Head of caudate nucleus (tissue), 42 donors: ENCODE measurements around the gene CREB5.

Experiments
- DNase-seq, 42 donors: peaks; one replicate each; pipeline versions ENCODE4 v3.0.0 to v3.0.0-alpha.2; 2020 to 2021; ENCODE audit warnings: mixed read lengths in 7 of 42
- intact Hi-C: fragments of 100-400 bp; cut with DNase I; formaldehyde crosslinking; loops from one replicate; pipeline ENCODE4 v1.15.0; 2022

Gene CREB5

DNA sequence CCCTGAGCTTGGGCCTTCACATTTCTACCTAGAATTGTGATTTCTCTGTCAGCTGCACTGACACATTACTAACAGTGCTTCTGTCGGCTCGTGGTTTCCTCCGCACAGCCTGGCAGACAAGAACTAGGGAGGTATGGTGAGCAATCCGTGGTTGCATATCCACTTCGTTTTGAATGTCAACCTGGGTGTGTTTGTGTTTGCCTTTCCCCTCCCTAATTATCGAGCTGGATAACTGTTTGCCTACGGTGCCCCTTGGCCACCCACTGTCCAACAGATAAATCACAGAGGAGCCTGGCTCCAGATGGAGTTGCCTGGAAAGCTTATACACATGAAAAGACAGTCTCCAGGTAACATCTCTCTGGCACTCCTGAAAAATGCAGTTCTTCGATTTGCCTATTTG is 317.0 kb downstream of the CREB5 start:
- intact Hi-C loops: no loop called here
- DNase-seq: no peak

DNA sequence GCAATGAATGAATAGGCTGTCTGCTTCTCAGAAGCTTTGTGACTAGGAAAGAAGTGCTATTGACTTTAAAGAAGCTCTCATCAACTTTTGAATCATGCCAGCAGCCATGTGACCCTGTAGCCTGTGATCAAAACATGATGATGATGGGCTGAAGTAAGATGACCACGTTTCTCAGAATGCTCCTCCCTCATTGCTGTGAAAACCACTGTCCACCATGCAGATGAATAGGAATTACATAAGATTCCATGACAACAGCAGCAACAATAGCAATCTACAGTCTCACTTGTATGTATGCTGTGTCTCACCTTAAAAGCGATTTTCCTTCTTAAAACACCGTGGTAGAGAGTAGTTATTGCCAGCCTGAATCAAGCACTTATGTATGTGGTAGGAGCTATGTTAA is 317.4 kb downstream of the CREB5 start:
- intact Hi-C loops: no loop called here
- no peak for DNase-seq

DNA sequence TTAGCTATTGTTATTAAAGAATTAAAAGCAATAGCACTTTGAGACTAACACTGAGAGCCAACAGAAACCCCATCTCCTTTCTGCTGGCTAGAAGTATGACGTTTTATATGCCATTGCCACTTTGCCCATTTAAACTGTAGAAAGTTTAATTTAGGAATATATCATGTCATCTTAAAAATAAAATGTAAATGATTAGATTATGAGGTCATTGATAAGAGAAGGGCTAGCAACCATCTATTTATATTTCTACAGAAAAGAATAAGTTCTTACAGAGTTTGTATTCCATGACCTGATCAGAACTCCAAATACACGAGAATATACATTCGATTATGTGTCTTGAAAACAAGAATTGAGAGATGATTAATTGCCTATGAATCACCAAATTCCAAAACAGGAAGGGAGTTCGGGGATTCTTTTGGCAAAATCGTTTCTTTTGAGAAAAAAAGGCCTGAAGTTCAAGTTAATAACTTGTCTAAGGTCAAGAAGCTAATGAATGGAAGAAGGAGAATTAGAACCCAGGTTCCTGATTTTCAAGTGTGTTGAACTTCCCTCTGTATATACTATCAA is 318.9 kb downstream of the CREB5 start:
- DNase-seq: no peak
- intact Hi-C loops: no loop called here

- intact Hi-C loops: no loop called here
- peak in 1 of 42 donors; percentile 26 for DNase-seq
Observed at GRCh38 chr7:28732071-28732869, 320.0 kb downstream of the CREB5 start.

GRCh38 chr7:28733035-28733434 is 320.7 kb downstream of the CREB5 start:
- intact Hi-C loops: no loop called here
- DNase-seq: no peak

- intact Hi-C loops: no loop called here
- peak in 1 of 42 donors; percentile 33 for DNase-seq
Observed at GRCh38 chr7:28738412-28738811, 326.1 kb downstream of the CREB5 start.

GRCh38 chr7:28739128-28739527 is 326.8 kb downstream of the CREB5 start:
- peak in 1 of 42 donors; percentile 5 for DNase-seq
- intact Hi-C loops: no loop called here

GRCh38 chr7:28739826-28740225 is 327.5 kb downstream of the CREB5 start:
- intact Hi-C loops: no loop called here
- peak in 3 of 42 donors; percentile 41 to 72 (median 44) for DNase-seq

DNA sequence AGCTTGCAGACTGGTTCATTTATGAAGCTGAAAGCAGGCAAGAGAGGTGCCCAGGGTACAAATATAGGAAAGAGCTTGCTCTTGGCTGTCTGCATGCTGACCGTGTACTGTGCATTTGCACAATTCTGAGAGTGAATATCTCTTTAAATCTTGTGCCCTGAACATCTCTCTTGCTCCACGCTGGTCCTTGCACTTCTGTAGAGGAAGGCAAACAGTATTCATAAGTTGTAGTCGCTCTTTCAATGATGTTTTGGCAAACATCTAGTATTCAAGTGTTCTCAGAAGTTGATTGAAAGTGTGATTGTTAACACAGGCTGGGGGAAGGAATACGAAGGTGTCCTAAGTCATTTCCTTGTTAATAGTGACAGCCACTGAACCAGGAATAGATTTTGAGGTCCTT is 332.6 kb downstream of the CREB5 start:
- DNase-seq: no peak
- intact Hi-C loops: no loop called here

DNA sequence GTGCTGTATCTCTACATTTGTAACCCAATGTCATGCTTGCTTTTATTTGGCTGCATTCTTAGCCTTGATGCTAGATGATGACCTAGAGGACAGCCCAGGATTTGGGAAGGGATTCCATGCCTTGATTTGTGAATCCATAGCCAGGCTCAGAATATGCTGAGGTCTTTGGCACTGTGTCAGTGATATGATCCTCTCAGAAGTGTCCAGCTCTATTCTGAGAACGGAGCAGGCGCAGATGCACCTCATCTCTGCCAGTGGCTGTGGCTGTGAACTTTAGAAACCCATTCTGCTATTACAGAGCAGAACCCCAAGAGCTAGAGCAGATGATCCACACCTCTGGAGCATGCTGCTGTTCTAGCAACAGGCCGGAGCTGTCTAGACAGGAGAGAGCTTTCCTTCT is 333.0 kb downstream of the CREB5 start:
- DNase-seq: peak in 6 of 42 donors; percentile 16 to 71 (median 52)
- intact Hi-C loops: no loop called here

GRCh38 chr7:28747404-28747803 is 335.1 kb downstream of the CREB5 start:
- intact Hi-C loops: no loop called here
- DNase-seq: no peak

- intact Hi-C loops: no loop called here
- DNase-seq: no peak
Observed at GRCh38 chr7:28747854-28748253, 335.5 kb downstream of the CREB5 start.

- intact Hi-C loops: no loop called here
- DNase-seq: peak in 1 of 42 donors; percentile 27
Observed at GRCh38 chr7:28748346-28748745, 336.0 kb downstream of the CREB5 start.

- DNase-seq: peak in 6 of 42 donors; percentile 25 to 59 (median 29)
- intact Hi-C loops: no loop called here
Observed at GRCh38 chr7:28748933-28749584, 336.7 kb downstream of the CREB5 start.

GRCh38 chr7:28749638-28750037 is 337.3 kb downstream of the CREB5 start:
- DNase-seq: no peak
- intact Hi-C loops: loop anchor here (5.0 kb wide), 1 partner anchor 52 kb away; no protein-coding TSS in a partner anchor

DNA sequence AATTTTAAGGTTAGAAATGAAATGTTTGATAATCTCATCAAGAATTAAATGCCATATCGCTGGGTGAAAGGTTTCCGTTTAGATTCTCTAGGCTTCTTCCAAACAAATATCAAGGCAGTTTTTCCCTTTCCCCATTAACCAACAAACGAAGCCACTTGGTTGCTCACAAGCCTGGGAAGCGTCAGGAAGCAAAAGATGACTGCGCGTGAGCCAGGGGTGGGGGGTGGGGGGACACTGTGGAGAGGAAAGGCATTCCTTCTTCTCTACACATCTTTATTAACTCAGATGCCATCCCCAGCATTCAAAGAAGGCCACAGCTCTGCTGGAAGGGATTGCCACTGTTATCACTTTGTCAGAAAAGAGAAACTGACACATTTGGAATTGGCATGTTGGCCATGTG is 338.7 kb downstream of the CREB5 start:
- intact Hi-C loops: loop anchor here (5.0 kb wide), 1 partner anchor 54 kb away; no protein-coding TSS in a partner anchor
- no peak for DNase-seq

GRCh38 chr7:28753613-28754012 is 341.3 kb downstream of the CREB5 start:
- intact Hi-C loops: loop anchor here (5.0 kb wide), 1 partner anchor 56 kb away; no protein-coding TSS in a partner anchor
- DNase-seq: no peak

DNA sequence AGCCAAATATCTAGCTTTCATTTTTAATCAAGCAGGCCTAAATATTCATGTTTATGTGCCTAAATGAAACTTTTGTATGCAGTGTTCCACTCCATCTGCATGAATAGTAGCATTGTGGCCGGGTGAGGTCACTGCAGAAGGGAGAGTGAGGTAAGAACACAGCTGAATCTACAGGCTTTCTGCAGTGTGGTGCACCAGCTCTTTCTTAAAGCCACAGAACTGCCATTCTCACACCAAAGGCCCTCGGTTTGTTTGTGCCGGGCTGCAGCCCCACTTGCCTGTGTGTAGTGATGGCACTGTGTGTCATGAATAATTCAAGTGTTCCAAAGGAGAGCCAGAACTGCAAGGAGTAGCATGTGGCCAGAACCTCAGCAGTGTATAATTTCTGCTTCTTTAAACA is 341.7 kb downstream of the CREB5 start:
- intact Hi-C loops: loop anchor here (5.0 kb wide), 1 partner anchor 57 kb away; no protein-coding TSS in a partner anchor

DNA sequence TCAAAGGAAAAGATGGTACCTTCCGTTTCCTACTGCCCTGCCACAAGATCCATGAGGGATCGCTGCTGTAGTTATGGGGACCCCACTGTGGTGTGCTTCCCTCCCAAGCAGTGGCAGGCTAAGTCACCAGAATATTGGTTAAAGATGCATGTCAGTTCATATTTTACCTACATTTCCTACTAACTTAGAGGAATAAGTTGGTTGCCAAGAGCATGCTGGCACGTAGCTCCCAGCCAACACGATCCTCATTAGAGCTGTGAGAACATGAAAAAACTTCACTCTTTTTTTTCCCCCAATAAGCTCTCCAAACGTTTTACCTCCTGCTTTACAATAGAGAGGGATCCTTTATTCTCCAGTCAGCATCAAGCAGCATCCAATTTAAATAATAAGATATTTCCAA is 342.1 kb downstream of the CREB5 start:
- intact Hi-C loops: loop anchor here (5.0 kb wide), 1 partner anchor 57 kb away; no protein-coding TSS in a partner anchor
- no peak for DNase-seq

More for the DNA sequence above, 341.7 kb downstream of the CREB5 start:
- peak; percentile 65 to 96 (median 88) for DNase-seq

DNA sequence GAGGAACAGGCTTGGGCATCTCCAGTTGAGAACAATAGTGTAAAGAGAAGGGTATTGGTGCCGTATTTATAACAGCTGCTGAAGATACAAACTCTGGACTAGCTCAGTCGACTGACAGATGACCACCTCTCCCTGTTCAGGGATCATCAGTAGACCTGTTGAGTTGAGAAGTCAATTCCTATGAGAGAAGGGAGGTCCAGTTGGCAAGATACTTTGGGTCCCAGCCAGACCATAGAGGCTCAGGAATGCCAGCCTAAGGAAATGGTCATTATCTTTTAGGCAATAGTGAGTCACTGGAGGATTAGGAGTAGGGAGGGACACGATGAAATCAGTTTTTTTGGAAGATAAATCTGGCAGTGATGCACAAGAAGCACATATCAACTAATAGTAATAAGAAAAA is 342.9 kb downstream of the CREB5 start:
- DNase-seq: no peak

More for the DNA sequence above, 342.9 kb downstream of the CREB5 start:
- intact Hi-C loops: no loop called here
